Stimulated activated CD4-positive, alpha-beta T cell treated with anti-CD3 and anti-CD28 coated beads, Interleukin-1b, Interleukin-23, amount 100 ng/mL, for 4 hours (primary cell): Measurements from ENCODE around the gene MEGF11.

Source experiments
- DNase-seq, 2 donors: peaks; one replicate each; pipeline ENCODE4 v3.0.0-alpha.2; 2020; ENCODE audit warnings: low read depth in 2 of 2

The MEGF11 gene

GRCh38 chr15:66215811-66216210, 37.7 kb downstream of the MEGF11 start:
- no peak for DNase-seq

GRCh38 chr15:66214246-66214645, 39.3 kb downstream of the MEGF11 start:
- no peak for DNase-seq

GRCh38 chr15:66212563-66212921, 41.0 kb downstream of the MEGF11 start:
- no peak for DNase-seq

- DNase-seq = no peak
Observed at GRCh38 chr15:66211670-66212562, 41.6 kb downstream of the MEGF11 start.

- DNase-seq = no peak
Observed at GRCh38 chr15:66210684-66211083, 42.9 kb downstream of the MEGF11 start.

GRCh38 chr15:66198757-66199156, 54.8 kb downstream of the MEGF11 start:
- no peak for DNase-seq

GRCh38 chr15:66196602-66197001, 56.9 kb downstream of the MEGF11 start:
- DNase-seq = no peak

- no peak for DNase-seq
Observed at GRCh38 chr15:66195621-66196230, 57.8 kb downstream of the MEGF11 start.

- no peak for DNase-seq
Observed at GRCh38 chr15:66193066-66193465, 60.5 kb downstream of the MEGF11 start.

- DNase-seq = no peak
Observed at GRCh38 chr15:66190746-66191145, 62.8 kb downstream of the MEGF11 start.

- no peak for DNase-seq
Observed at GRCh38 chr15:66189291-66189690, 64.3 kb downstream of the MEGF11 start.

- no peak for DNase-seq
Observed at GRCh38 chr15:66188464-66188863, 65.1 kb downstream of the MEGF11 start.

GRCh38 chr15:66187271-66187670, 66.3 kb downstream of the MEGF11 start:
- DNase-seq = no peak

GRCh38 chr15:66186049-66186825, 67.3 kb downstream of the MEGF11 start:
- DNase-seq = no peak

GRCh38 chr15:66184936-66185790, 68.4 kb downstream of the MEGF11 start:
- DNase-seq = no peak

- no peak for DNase-seq
Observed at GRCh38 chr15:66184492-66184891, 69.1 kb downstream of the MEGF11 start.

GRCh38 chr15:66180531-66181097, 72.9 kb downstream of the MEGF11 start:
- no peak for DNase-seq

- DNase-seq = no peak
Observed at GRCh38 chr15:66178531-66178910, 75.0 kb downstream of the MEGF11 start.

- DNase-seq = no peak
Observed at GRCh38 chr15:66172324-66172980, 81.1 kb downstream of the MEGF11 start.

GRCh38 chr15:66171841-66172240, 81.7 kb downstream of the MEGF11 start:
- DNase-seq = no peak

GRCh38 chr15:66170716-66171115, 82.8 kb downstream of the MEGF11 start:
- no peak for DNase-seq
